ENCODE data around the gene SH3BP2.

DNA sequence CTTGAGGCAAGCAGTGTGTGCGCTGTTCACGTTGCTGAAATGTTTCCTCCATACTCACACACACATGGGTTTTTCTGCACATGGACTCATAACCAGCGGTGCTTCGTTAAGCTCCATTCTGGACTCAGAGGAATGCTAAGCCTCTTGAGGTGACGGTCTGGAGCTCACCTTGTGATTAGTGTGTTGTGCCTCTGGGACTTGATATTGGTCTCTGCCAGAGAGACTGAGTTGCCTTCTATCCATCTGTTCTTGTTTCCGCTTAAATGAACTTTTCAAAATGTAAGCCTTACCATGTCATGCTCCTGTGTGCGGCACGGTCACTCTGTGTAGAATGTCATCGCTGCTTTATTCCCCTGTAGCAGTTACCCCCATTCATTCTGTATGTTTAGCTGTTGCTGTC is 93.3 kb downstream of the SH3BP2 start:
- TF ChIP-seq, protein P1, sequence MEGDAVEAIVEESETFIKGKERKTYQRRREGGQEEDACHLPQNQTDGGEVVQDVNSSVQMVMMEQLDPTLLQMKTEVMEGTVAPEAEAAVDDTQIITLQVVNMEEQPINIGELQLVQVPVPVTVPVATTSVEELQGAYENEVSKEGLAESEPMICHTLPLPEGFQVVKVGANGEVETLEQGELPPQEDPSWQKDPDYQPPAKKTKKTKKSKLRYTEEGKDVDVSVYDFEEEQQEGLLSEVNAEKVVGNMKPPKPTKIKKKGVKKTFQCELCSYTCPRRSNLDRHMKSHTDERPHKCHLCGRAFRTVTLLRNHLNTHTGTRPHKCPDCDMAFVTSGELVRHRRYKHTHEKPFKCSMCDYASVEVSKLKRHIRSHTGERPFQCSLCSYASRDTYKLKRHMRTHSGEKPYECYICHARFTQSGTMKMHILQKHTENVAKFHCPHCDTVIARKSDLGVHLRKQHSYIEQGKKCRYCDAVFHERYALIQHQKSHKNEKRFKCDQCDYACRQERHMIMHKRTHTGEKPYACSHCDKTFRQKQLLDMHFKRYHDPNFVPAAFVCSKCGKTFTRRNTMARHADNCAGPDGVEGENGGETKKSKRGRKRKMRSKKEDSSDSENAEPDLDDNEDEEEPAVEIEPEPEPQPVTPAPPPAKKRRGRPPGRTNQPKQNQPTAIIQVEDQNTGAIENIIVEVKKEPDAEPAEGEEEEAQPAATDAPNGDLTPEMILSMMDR (IDR thresholded peaks at IDR 0.05), result no peak
- TF ChIP-seq, protein P2, sequence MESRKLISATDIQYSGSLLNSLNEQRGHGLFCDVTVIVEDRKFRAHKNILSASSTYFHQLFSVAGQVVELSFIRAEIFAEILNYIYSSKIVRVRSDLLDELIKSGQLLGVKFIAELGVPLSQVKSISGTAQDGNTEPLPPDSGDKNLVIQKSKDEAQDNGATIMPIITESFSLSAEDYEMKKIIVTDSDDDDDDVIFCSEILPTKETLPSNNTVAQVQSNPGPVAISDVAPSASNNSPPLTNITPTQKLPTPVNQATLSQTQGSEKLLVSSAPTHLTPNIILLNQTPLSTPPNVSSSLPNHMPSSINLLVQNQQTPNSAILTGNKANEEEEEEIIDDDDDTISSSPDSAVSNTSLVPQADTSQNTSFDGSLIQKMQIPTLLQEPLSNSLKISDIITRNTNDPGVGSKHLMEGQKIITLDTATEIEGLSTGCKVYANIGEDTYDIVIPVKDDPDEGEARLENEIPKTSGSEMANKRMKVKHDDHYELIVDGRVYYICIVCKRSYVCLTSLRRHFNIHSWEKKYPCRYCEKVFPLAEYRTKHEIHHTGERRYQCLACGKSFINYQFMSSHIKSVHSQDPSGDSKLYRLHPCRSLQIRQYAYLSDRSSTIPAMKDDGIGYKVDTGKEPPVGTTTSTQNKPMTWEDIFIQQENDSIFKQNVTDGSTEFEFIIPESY (IDR thresholded peaks at IDR 0.05; ENCODE audit: borderline replicate concordance, low read depth), result no peak
- TF ChIP-seq, protein P3, sequence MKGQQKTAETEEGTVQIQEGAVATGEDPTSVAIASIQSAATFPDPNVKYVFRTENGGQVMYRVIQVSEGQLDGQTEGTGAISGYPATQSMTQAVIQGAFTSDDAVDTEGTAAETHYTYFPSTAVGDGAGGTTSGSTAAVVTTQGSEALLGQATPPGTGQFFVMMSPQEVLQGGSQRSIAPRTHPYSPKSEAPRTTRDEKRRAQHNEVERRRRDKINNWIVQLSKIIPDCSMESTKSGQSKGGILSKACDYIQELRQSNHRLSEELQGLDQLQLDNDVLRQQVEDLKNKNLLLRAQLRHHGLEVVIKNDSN (IDR thresholded peaks at IDR 0.05; ENCODE audit: borderline replicate concordance, low read depth), result no peak

Measured in SK-N-SH (cell line).